ENCODE results near the gene MUC20.

The MUC20 gene

DNA sequence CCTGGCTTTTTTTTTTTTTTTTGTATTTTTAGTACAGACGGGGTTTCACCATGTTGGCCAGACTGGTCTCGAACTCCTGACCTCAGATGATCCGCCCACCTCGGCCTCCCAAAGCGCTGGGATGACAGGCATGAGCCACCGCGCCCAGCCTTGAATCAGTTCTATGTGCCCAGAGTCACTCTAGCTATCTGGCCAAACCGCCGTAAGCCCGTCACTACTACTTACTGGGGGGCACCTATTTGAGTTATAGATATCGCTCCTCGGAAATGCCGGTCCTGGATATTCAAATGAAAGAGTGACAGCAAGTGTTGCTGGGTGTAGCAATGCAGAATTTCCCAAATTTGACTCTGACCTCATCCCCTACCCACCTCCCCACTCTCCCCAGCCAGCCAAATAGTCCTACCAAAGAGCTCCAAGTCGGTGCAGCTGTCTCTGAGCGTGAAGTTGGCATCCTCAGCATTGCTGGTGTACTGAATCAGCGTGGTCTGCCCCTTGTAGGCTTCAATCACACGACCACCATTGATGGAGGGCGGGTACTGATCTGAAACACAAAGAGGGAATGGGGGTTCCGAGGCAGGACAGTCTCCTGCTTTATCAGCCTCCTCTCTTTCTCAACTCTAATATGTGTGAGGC is 38.1 kb downstream of the MUC20 start:
- H2AFZ ChIP-seq (ENCODE audit: low read depth): no peak overlapping the region
- H3K4me1 ChIP-seq (ENCODE audit: low read depth, poor library complexity, severe bottlenecking): no peaks in the 10 kb centered on the region
- H3K4me3 ChIP-seq (IDR thresholded peaks at IDR 0.05; ENCODE audit: insufficient read depth, low read depth, low read length): no peak overlapping the region
- no peak for TF ChIP-seq CTCF (conservative IDR thresholded peaks at IDR 0.05; ENCODE audit: low read depth, low read length)
- H3K27me3 ChIP-seq (ENCODE audit: insufficient read depth, low read depth): peaks cover 33% of the 10 kb centered on the region
- no peak overlapping the region for H3K9ac ChIP-seq
- no peaks in the 10 kb centered on the region for H4K20me1 ChIP-seq (ENCODE audit: insufficient read depth)
- no peaks in the 10 kb centered on the region for H3K79me2 ChIP-seq (ENCODE audit: insufficient read depth, low read depth)
- no peak overlapping the region for H3K27ac ChIP-seq
- no peaks in the 10 kb centered on the region for H3K36me3 ChIP-seq (ENCODE audit: insufficient read depth)
- H3K4me2 ChIP-seq: no peak overlapping the region

- H3K79me2 ChIP-seq (ENCODE audit: insufficient read depth, low read depth): no peaks in the 10 kb centered on the region
- no peaks in the 10 kb centered on the region for H3K36me3 ChIP-seq (ENCODE audit: insufficient read depth)
- H3K4me3 ChIP-seq (IDR thresholded peaks at IDR 0.05; ENCODE audit: insufficient read depth, low read depth, low read length): no peak overlapping the region
- no peak overlapping the region for H2AFZ ChIP-seq (ENCODE audit: low read depth)
- TF ChIP-seq CTCF (conservative IDR thresholded peaks at IDR 0.05; ENCODE audit: low read depth, low read length): no peak
- no peaks in the 10 kb centered on the region for H3K4me1 ChIP-seq (ENCODE audit: low read depth, poor library complexity, severe bottlenecking)
- no peaks in the 10 kb centered on the region for H4K20me1 ChIP-seq (ENCODE audit: insufficient read depth)
- peaks cover 45% of the 10 kb centered on the region for H3K27me3 ChIP-seq (ENCODE audit: insufficient read depth, low read depth)
- no peak overlapping the region for H3K27ac ChIP-seq
- H3K4me2 ChIP-seq: no peak overlapping the region
- H3K9ac ChIP-seq: no peak overlapping the region
Measured at GRCh38 chr3:195760345-195761122, 39.8 kb downstream of the MUC20 start.

- H3K9ac ChIP-seq: no peak overlapping the region
- no peaks in the 10 kb centered on the region for H4K20me1 ChIP-seq (ENCODE audit: insufficient read depth)
- H2AFZ ChIP-seq (ENCODE audit: low read depth): no peak overlapping the region
- no peak overlapping the region for H3K27ac ChIP-seq
- H3K4me1 ChIP-seq (ENCODE audit: low read depth, poor library complexity, severe bottlenecking): no peaks in the 10 kb centered on the region
- no peak overlapping the region for H3K4me3 ChIP-seq (IDR thresholded peaks at IDR 0.05; ENCODE audit: insufficient read depth, low read depth, low read length)
- H3K4me2 ChIP-seq: no peak overlapping the region
- no peak for TF ChIP-seq CTCF (conservative IDR thresholded peaks at IDR 0.05; ENCODE audit: low read depth, low read length)
- H3K27me3 ChIP-seq (ENCODE audit: insufficient read depth, low read depth): peaks cover 45% of the 10 kb centered on the region
- H3K36me3 ChIP-seq (ENCODE audit: insufficient read depth): no peaks in the 10 kb centered on the region
- no peaks in the 10 kb centered on the region for H3K79me2 ChIP-seq (ENCODE audit: insufficient read depth, low read depth)
Measured at GRCh38 chr3:195761123-195761566, 40.4 kb downstream of the MUC20 start.

DNA sequence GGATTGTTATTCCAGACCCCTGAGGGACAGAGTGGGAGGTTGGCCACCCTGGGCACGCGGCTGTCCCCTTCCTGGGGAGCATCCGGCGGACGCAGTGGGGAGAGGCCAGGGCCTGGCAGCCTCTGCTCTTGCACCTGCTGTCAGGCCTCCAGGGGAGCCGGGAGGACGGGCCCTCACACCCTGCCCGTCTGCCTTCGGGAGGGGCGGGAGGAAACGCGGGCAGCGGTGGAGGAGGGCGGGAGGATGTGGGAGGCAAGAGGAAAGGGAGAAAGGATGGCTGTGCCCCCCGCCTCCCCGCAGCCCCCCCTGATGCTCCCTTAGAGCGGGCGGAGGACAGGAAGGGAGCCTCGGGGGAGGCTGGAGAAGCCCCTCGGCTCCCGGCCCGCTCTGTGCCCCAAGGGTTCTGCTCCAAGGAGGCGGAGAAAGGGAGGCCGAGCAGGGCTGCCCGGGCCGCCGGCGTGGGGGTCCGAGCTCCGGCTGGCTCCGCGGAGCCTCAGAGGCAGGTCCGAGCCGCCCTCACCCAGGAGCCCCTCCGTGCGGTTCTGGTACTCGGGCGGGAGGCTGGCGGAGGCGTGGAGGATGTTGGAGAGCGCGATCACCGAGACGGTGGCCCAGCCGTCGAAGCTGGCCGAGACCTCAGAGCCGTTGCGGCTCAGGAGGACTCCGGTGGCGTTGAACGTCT is 40.9 kb downstream of the MUC20 start:
- no peak overlapping the region for H2AFZ ChIP-seq (ENCODE audit: low read depth)
- no peaks in the 10 kb centered on the region for H3K4me1 ChIP-seq (ENCODE audit: low read depth, poor library complexity, severe bottlenecking)
- TF ChIP-seq CTCF (conservative IDR thresholded peaks at IDR 0.05; ENCODE audit: low read depth, low read length): no peak
- H3K9ac ChIP-seq: no peak overlapping the region
- no peak overlapping the region for H3K27ac ChIP-seq
- no peaks in the 10 kb centered on the region for H3K79me2 ChIP-seq (ENCODE audit: insufficient read depth, low read depth)
- H3K27me3 ChIP-seq (ENCODE audit: insufficient read depth, low read depth): peaks cover 41% of the 10 kb centered on the region
- no peak overlapping the region for H3K4me2 ChIP-seq
- no peaks in the 10 kb centered on the region for H3K36me3 ChIP-seq (ENCODE audit: insufficient read depth)
- H4K20me1 ChIP-seq (ENCODE audit: insufficient read depth): no peaks in the 10 kb centered on the region
- no peak overlapping the region for H3K4me3 ChIP-seq (IDR thresholded peaks at IDR 0.05; ENCODE audit: insufficient read depth, low read depth, low read length)

Data from KMS-11 (cell line).